Measurements from ENCODE around the gene INPP5F. TPM values are rescaled to one million over a fixed set of nuclear protein-coding genes. Genes with fewer than 3 reads are reported as not detected.
"Not testable (repeated sequence)": the region's sequence is repeated elsewhere in the genome, so short reads cannot be mapped to it uniquely, and the experiment has no call there.

INPP5F gene
- total and polyA plus RNA-seq, 12 donors: 4.0 to 13.3 (median 6.4) TPM

GRCh38 chr10:119863951-119864565 is 138.2 kb downstream of the INPP5F start:
- Histone ChIP-seq H3K27ac (no peak overlapping the region), H3K9me3 (peaks cover 0 to 16% (median 0%) of the 10 kb centered on the region in 11 donors), H3K27me3 (no peaks in the 10 kb centered on the region), H3K4me1 (peaks cover 0 to 37% (median 20%) of the 10 kb centered on the region in 9 donors), H3K36me3 (no peaks in the 10 kb centered on the region), H3K4me3 (no peak overlapping the region)
- intact Hi-C loops (cut with DNase I): loop anchor here in 5 of 10 donors (5.0 to 10.0 kb wide), 6 partner anchors 112 to 259 kb away; no protein-coding TSS in a partner anchor
- DNase-seq (no peak), ATAC-seq (no peak)
- WGBS, 2 donors: 58 to 66% methylated on average over 4 of the region's 4 CpGs
- no peak for TF ChIP-seq CTCF (IDR thresholded peaks at IDR 0.05)

GRCh38 chr10:119865699-119866240 is 139.9 kb downstream of the INPP5F start:
- ATAC-seq: no peak
- intact Hi-C loops (cut with DNase I): loop anchor here in 4 of 10 donors (5.0 to 10.0 kb wide), 4 partner anchors 123 to 261 kb away; no protein-coding TSS in a partner anchor
- no peak for DNase-seq
- Histone ChIP-seq H3K4me3 (no peak overlapping the region), H3K9me3 (peaks cover 0 to 16% (median 0%) of the 10 kb centered on the region in 11 donors), H3K27me3 (no peaks in the 10 kb centered on the region), H3K27ac (no peak overlapping the region), H3K4me1 (peaks cover 0 to 43% (median 15%) of the 10 kb centered on the region in 9 donors), H3K36me3 (no peaks in the 10 kb centered on the region)
- TF ChIP-seq CTCF (IDR thresholded peaks at IDR 0.05): no peak
- 91 to 95% methylated on average over 6 of the region's 6 CpGs for WGBS, 2 donors

- 78 to 79% methylated on average over 7 of the region's 7 CpGs for WGBS, 2 donors
- H3K4me3 ChIP-seq: no peak overlapping the region
- DNase-seq (no peak), ATAC-seq (no peak)
- no peak overlapping the region for H3K27ac ChIP-seq
- no peaks in the 10 kb centered on the region for H3K27me3 ChIP-seq
- no peaks in the 10 kb centered on the region for H3K36me3 ChIP-seq
- peaks cover 0 to 16% (median 0%) of the 10 kb centered on the region in 11 donors for H3K9me3 ChIP-seq
- H3K4me1 ChIP-seq: peaks cover 0 to 54% (median 26%) of the 10 kb centered on the region in 9 donors
- intact Hi-C loops (cut with DNase I): loop anchor here in 4 of 10 donors (5.0 to 10.0 kb wide), 4 partner anchors 125 to 263 kb away; no protein-coding TSS in a partner anchor
- TF ChIP-seq CTCF (IDR thresholded peaks at IDR 0.05): no peak
Observed at GRCh38 chr10:119867317-119867716, 141.5 kb downstream of the INPP5F start.

GRCh38 chr10:119869398-119869797 is 143.5 kb downstream of the INPP5F start:
- WGBS, 2 donors: 79 to 82% methylated on average over 4 of the region's 4 CpGs
- not testable (repeated sequence) for H3K36me3 ChIP-seq, H3K27me3 ChIP-seq, H3K4me3 ChIP-seq, ATAC-seq, DNase-seq, H3K9me3 ChIP-seq, H3K27ac ChIP-seq
- peaks cover 0 to 58% (median 33%) of the 10 kb centered on the region in 9 donors for H3K4me1 ChIP-seq
- intact Hi-C loops (cut with DNase I): loop anchor here in 4 of 10 donors (5.0 to 10.0 kb wide), 4 partner anchors 127 to 265 kb away; no protein-coding TSS in a partner anchor
